ENCODE data around the gene LYPD5. TPM values are rescaled to one million over a fixed set of nuclear protein-coding genes. Genes with fewer than 3 reads are reported as not detected.

LYPD5 gene
- total and polyA plus RNA-seq, 2 of the 8 experiments (the other 6 are each of a cell fraction or from before 2014, with no cell fraction given): 0.74 to 4.3 TPM

DNA sequence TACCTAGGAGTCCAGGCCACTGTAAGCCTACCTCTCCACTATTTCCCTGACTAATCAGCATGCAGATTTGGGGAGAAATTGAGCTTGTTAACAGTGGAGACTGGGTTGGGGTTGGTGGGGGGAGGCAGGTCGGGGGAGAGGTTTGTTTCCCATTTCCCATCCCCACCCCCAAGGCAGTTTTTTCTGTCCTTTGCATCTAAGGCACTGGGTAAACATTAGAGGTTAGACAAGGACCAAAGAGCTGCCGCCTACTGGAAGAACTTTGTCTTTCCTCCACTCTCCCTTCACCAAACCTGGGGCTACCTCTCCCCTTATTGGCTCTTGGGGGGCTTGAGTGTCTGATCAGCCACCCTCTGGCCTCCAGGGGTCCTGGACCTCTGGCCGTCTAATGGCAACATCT, 22.4 kb downstream of the LYPD5 start:
- Histone ChIP-seq H3K9me3 (ENCODE audit: insufficient read depth in 2 of 2, low read depth in 1 of 2, low read length in 1 of 2) (no peaks in the 10 kb centered on the region), H3K4me3 (ENCODE audit: extremely low read depth in 1 of 4, insufficient read depth in 2 of 4, low read depth in 3 of 4, low read length in 4 of 4) (no peak overlapping the region), H3K36me3 (ENCODE audit: control insufficient read depth in 2 of 4, insufficient read depth in 4 of 4, low read length in 3 of 4) (no peaks in the 10 kb centered on the region), H3K27ac (ENCODE audit: low read depth, low read length) (no peak overlapping the region), H3K4ac (replicated peaks; ENCODE audit: insufficient read length, low read depth, low read length) (no peak overlapping the region), H3K23ac (ENCODE audit: insufficient read length) (no peak overlapping the region), H3K79me1 (ENCODE audit: low read depth, low read length) (no peaks in the 10 kb centered on the region; the same call in 1 of the 2 replicates), H2AK5ac (ENCODE audit: low read depth, low read length) (no peak overlapping the region), H2BK5ac (ENCODE audit: low read depth, low read length) (0 out of 2 replicates have a peak overlapping the region, but pooled peaks have one; percentile 8), H2BK20ac (ENCODE audit: low read length) (no peak overlapping the region), H3K14ac (ENCODE audit: insufficient read length) (no peak overlapping the region), H3K4me2 (ENCODE audit: insufficient read depth in 1 of 2, low read depth in 2 of 2, low read length in 2 of 2) (no peak overlapping the region), H3K27me3 (replicated peaks in 1 of 4; ENCODE audit: control insufficient read depth in 3 of 4, extremely low read depth in 1 of 4, insufficient read depth in 3 of 4, low read length in 3 of 4) (peaks cover 0 to 2% (median under 1%) of the 10 kb centered on the region in 4 experiments; a peak in 4 of 7 replicates), H4K91ac (replicated peaks; ENCODE audit: insufficient read length, low read length) (no peak overlapping the region), H4K8ac (ENCODE audit: extremely low read depth, insufficient read depth, low read length) (peak overlapping the region; percentile 9; the same call in 1 of the 2 replicates), H2BK15ac (ENCODE audit: low read length) (no peak overlapping the region), H2BK12ac (ENCODE audit: low read depth, low read length) (no peak overlapping the region), H3K56ac (replicated peaks; ENCODE audit: insufficient read length, low read depth, low read length) (no peak overlapping the region), H4K20me1 (replicated peaks in 1 of 2; ENCODE audit: control insufficient read depth in 1 of 2, insufficient read depth in 2 of 2, low read length in 2 of 2) (peaks cover 0 to 4% of the 10 kb centered on the region in 2 experiments), H3K4me1 (replicated peaks in 1 of 4; ENCODE audit: control insufficient read depth in 3 of 4, insufficient read depth in 4 of 4, low read length in 3 of 4) (peaks cover 0 to 13% (median 6%) of the 10 kb centered on the region in 4 experiments; a peak in 6 of 7 replicates), H3K23me2 (ENCODE audit: low read depth, low read length) (peaks cover 2% of the 10 kb centered on the region; the same call in 1 of the 2 replicates), H2AFZ (ENCODE audit: low read length) (no peak overlapping the region), H3K18ac (ENCODE audit: extremely low read depth, low read length) (no peak overlapping the region), H4K5ac (ENCODE audit: insufficient read length, low read depth, low read length) (no peak overlapping the region), H3K79me2 (ENCODE audit: control insufficient read depth in 1 of 2, insufficient read depth in 2 of 2, low read length in 2 of 2) (no peaks in the 10 kb centered on the region), H2BK120ac (replicated peaks; ENCODE audit: low read depth, low read length) (no peak overlapping the region), H3K9ac (replicated peaks in 1 of 4; ENCODE audit: extremely low read depth in 1 of 4, low read depth in 3 of 4, low read length in 3 of 4) (no peak overlapping the region)
- ChIA-PET CTCF (ENCODE audit: partially characterized antibody) (interaction anchor here (1.2 to 37.0 kb wide), 4 partner anchors 17 to 34 kb away, joined by 3 to 703 read pairs (median 4); partner anchors contain the start of gene SMG9), POLR2A (ENCODE audit: partially characterized antibody) (interaction anchor here (1.0 kb wide), 1 partner anchor 24 kb away, joined by 3 read pairs; no protein-coding TSS in a partner anchor)
- whole genome bisulfite sequencing, 2 experiments (ENCODE audit: extremely low coverage in 1 of 2, insufficient coverage in 1 of 2, insufficient read length in 1 of 2, insufficient replicate concordance in 2 of 2, low coverage in 1 of 2, low lambda C conversion rate in 2 of 2, missing lambda C conversion rate in 1 of 2): 74% methylated on average over 3 of the region's 3 CpGs; no CpG with 5 or more reads in 1 of the 2 experiments
- DNase-seq (ENCODE audit: low read depth in 1 of 2, low spot score in 2 of 2): no peak
- FAIRE-seq: no peak
- TF ChIP-seq CREB1 (IDR thresholded peaks at IDR 0.05) (no peak), GABPA (IDR thresholded peaks at IDR 0.05; ENCODE audit: borderline replicate concordance, insufficient read depth, low read length) (no peak), TBP (IDR thresholded peaks at IDR 0.05; ENCODE audit: low read depth, low read length) (no peak), HDAC2 (IDR thresholded peaks at IDR 0.05; ENCODE audit: borderline replicate concordance in 1 of 2, low read depth in 2 of 2, low read length in 2 of 2) (no peak), POLR2AphosphoS5 (IDR thresholded peaks at IDR 0.05; ENCODE audit: low read depth, low read length) (no peak), SUZ12 (IDR thresholded peaks at IDR 0.05; ENCODE audit: low read length) (no peak), RXRA (IDR thresholded peaks at IDR 0.05; ENCODE audit: insufficient read depth, low read depth, low read length) (no peak), FOSL1 (IDR thresholded peaks at IDR 0.05; ENCODE audit: insufficient read depth, low read depth, low read length) (no peak), CEBPB (IDR thresholded peaks at IDR 0.05; ENCODE audit: low read depth, low read length) (no peak), KDM5A (IDR thresholded peaks at IDR 0.05; ENCODE audit: low read length) (no peak)
- TF ChIP-seq, protein P1, sequence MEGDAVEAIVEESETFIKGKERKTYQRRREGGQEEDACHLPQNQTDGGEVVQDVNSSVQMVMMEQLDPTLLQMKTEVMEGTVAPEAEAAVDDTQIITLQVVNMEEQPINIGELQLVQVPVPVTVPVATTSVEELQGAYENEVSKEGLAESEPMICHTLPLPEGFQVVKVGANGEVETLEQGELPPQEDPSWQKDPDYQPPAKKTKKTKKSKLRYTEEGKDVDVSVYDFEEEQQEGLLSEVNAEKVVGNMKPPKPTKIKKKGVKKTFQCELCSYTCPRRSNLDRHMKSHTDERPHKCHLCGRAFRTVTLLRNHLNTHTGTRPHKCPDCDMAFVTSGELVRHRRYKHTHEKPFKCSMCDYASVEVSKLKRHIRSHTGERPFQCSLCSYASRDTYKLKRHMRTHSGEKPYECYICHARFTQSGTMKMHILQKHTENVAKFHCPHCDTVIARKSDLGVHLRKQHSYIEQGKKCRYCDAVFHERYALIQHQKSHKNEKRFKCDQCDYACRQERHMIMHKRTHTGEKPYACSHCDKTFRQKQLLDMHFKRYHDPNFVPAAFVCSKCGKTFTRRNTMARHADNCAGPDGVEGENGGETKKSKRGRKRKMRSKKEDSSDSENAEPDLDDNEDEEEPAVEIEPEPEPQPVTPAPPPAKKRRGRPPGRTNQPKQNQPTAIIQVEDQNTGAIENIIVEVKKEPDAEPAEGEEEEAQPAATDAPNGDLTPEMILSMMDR (IDR thresholded peaks at IDR 0.05; ENCODE audit: control extremely low read depth in 1 of 3, insufficient read depth in 1 of 3, low read depth in 1 of 3, low read length in 3 of 3): no peak; a peak in 1 of 4 replicates
